HG03558 (cell line): ENCODE measurements around the gene MAP3K6.

Experiments used
- ATAC-seq: cut with Tn5 transposase; IDR thresholded peaks from one replicate; pipeline ENCODE4 v1.9.1; 2021; ENCODE audit warnings: moderate number of reproducible peaks; ENCODE audit not compliant: unreplicated experiment; ENCODE audit errors: extremely low read depth

The MAP3K6 gene

GRCh38 chr1:27307874-27308598, 58.7 kb downstream of the MAP3K6 start:
- no peak for ATAC-seq

- no peak for ATAC-seq
Measured at GRCh38 chr1:27306892-27307761, 59.6 kb downstream of the MAP3K6 start.

GRCh38 chr1:27306071-27306470, 60.7 kb downstream of the MAP3K6 start:
- ATAC-seq = no peak
